ENCODE measurements around the gene GPR45.

GRCh38 chr2:105215586-105216192, 25.9 kb upstream of the GPR45 start:
- no peak for TF ChIP-seq POLR2A (IDR thresholded peaks at IDR 0.05)
- TF ChIP-seq, protein P1, sequence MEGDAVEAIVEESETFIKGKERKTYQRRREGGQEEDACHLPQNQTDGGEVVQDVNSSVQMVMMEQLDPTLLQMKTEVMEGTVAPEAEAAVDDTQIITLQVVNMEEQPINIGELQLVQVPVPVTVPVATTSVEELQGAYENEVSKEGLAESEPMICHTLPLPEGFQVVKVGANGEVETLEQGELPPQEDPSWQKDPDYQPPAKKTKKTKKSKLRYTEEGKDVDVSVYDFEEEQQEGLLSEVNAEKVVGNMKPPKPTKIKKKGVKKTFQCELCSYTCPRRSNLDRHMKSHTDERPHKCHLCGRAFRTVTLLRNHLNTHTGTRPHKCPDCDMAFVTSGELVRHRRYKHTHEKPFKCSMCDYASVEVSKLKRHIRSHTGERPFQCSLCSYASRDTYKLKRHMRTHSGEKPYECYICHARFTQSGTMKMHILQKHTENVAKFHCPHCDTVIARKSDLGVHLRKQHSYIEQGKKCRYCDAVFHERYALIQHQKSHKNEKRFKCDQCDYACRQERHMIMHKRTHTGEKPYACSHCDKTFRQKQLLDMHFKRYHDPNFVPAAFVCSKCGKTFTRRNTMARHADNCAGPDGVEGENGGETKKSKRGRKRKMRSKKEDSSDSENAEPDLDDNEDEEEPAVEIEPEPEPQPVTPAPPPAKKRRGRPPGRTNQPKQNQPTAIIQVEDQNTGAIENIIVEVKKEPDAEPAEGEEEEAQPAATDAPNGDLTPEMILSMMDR (IDR thresholded peaks at IDR 0.05): no peak

Measured in breast epithelium (tissue), 3 donors.